ENCODE results near the gene ADD1.

ADD1 gene

GRCh38 chr4:2804973-2805501 lies 38.6 kb upstream of the ADD1 start:
- no peak for DNase-seq (ENCODE audit: low read depth)

- DNase-seq (ENCODE audit: low read depth) = no peak
Observed at GRCh38 chr4:2805712-2806389, 37.8 kb upstream of the ADD1 start.

DNA sequence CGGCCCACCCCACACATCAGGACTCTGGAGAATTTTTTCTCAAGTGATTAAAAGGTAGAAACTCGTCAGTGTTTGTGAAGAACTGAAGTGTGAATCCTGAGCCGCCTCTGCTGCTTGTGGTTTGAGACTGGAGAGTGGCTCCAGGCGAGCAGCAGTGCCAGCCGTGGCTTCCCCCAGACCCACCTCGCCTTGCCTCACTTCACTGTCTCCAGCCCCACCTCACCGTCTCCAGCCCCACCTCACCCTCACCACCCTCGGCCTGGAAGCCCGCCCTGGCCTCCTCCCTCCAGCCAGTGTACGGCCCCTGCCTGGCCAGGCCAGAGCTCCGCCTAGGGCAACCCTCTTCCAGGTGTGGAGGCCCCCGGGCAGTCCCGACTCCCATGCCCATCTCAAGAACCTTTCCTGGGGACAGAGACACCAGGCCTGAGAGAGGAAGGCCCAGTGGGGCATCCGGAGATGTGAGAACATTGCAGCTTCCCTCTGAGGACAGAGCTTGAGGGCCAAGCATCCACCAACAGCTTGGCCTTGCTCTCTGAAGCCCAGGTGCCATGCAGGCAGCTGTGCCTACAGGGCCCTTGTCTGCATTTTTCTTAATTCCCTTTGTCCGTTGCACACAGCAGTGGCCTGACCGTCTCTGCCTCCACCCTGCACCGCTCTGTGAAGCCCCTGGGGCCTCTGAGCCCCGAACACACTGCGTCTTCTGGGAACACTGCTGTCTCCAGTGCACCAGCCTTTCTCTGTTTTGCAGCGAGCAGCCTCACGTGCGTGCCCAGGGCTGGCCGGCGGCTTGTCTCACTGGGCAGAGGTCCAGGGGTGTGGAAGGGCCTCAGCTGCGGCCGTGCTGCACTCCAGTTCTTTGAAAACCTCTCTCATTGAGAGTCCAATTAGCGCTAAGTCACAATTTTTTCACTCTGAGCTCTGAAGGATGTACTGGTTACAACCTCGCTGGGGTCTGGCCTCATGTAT lies 37.0 kb upstream of the ADD1 start:
- DNase-seq (ENCODE audit: low read depth) = no peak

DNA sequence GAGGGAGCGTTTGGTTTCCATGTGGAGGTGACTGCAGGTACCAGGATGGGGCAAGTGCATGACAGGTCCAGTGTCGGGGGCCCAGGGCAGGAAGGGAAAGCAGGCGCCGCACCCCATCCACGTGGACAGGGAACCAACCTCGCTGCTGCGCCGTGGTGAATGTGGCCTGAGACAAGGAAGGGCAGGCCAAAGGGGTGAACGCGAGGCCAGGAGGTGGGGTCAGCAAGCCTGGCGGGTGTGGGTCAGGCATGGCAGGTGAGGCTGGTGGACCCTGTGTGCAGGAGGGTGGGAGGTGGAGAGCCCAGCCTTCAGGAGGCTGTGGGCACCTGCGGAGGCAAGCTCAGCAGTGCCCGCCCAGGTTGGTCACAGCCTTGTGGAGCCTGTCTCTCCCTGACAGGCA lies 36.1 kb upstream of the ADD1 start:
- DNase-seq (ENCODE audit: low read depth) = no peak

GRCh38 chr4:2808001-2808400 lies 35.6 kb upstream of the ADD1 start:
- DNase-seq (ENCODE audit: low read depth) = no peak

DNA sequence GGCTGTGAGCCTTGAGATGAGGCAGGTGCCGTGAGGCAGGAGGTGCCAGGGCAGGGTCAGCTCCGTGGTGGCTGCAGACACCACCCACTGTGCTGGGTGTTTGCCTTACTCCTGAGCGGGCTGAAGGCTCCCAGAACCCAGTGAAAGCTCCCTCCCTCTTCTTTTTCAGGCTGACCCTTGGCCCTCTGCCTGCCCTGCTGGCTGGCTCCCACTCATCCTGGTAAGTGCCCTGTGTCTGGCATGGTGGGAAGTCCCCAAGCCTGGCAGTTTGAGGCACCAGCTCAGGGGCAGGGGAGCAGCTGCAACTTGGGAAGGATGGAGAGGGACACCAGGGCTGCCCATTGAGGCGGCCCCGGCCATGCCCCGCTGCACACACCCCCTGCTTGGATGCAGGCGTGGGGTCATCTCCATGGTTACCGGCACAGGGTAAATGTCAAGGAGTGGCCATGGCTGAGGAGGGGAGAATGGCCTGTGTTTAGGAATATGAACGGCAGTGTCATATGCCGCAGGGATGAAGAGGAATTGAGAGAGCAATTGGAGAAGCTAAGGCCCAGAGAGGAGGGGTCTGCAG lies 33.9 kb upstream of the ADD1 start:
- DNase-seq (ENCODE audit: low read depth) = no peak

DNA sequence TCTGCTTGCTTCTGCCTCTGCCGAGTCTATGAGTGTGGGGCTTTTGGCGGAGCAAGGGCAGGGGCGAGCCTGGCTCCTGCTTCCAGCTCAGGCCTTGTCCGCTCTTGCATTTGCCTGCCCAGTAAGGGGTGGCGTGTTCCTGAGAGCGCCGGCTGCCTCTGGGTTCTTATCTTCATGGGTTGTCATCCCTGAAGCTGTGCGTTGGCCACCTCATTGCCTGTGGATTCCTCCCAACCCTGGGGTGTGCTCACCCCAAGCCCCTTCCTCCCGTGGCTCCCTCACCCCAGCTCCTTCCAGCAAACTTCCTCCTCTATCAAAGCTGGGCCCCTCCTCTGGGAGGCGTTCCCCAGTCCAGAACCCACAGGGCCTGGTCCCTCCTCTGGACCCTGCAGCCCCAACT lies 33.3 kb upstream of the ADD1 start:
- no peak for DNase-seq (ENCODE audit: low read depth)

DNA sequence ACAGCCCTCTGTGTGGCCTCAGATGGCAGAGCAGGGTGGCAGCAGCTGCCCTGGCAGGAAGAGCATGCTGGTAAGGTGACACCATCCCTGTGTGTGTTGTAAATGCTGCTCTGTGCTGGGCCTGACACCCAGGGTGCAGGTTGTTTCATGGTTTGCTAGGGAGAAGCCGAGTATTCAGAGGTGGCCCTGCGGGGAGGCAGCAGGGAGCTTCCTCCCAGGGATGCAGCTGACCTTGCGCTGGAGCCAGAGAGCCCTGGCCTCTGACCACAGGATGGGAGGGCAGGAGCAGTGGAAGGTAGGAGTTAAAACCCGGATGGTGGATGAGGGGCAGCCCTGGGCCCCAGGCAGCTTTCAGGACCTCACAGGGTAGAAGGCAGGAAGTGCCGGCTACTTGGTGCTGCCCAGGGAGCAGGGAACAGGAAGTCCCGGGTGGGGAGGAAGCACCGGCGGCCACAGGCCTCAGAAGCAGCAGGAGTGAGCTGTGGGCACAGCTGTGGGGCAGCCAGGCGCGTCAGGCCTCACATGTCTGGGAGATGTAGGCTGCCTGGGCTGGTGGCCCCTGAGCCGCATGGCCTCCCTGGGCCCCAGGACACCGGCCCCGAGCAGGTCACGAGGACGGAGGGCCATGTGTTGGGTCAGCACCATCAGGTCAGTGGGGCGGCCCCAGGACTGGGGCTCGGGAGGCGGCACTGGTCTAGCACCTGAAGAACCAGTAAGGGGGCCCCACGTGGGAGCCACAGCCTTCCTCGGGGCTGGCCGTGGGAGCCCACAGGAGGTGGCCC lies 31.6 kb upstream of the ADD1 start:
- DNase-seq (ENCODE audit: low read depth) = peak; percentile 59

DNA sequence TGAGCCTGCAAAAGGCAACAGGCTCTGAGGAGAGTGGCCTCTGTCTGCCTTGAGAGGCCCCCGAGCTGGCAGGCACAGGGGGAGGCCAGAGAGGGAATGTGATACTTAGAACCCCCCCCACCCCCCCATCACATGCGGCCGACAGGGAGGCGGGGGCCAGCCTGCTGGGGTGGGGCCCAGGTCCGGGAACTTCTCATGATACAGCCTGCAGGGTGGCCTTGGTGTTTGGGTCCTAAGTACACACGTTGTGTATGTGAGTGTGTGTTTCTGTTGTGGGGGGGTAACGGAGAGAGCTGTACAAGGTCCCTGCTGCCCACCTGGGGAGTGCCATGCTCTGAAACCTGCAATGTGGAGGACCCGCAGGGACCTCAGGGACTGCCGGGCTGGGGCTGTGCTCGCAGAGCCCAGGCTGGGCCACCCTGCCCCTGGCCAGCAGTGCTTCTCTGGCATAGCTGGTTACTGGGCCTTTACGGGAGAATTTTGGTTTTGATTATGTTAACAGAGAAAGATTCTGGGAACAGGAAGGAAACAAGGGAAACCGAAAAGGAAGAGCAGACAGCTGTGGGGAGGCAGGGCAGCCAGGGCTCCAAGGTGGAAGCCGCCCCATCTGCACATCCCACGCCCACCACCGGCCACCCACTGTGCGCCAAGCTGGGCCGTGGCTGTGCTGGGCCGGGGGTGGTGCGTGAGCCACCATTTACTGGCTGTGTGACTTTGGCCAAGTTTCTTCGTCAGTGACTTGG lies 30.9 kb upstream of the ADD1 start:
- no peak for DNase-seq (ENCODE audit: low read depth)

GRCh38 chr4:2813446-2814405 lies 29.9 kb upstream of the ADD1 start:
- no peak for DNase-seq (ENCODE audit: low read depth)

DNA sequence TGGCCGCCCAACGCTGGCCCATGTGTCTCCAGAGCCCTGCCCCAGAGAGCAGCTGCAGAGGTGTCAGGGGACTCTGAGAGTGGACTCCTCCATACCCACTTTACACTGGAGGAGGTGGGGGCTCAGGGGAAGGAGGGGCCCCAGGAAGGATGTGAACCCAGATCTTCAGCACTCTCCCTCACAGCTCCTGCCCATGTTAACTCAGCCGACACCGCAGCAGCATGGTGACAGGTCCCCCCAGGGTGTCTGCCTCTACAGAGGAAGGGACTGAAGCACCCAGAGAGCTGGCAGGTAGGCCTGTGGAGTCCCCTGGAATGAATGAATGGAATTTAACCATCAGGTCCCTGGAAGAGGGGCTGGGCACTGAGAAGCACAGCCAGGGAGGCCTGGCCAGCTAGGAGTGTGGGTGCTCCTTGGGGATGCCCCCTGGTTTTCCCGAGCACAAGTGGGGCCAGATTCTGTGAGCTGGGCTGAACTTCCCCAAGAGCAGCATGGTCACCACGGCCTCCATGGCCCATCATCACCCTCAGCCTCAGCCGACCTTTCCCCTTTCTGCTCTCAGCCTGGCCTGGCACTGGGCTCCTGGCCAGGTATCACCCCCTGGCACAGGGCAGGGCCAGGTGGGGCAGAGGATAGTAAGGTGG lies 28.9 kb upstream of the ADD1 start:
- DNase-seq (ENCODE audit: low read depth) = no peak

DNA sequence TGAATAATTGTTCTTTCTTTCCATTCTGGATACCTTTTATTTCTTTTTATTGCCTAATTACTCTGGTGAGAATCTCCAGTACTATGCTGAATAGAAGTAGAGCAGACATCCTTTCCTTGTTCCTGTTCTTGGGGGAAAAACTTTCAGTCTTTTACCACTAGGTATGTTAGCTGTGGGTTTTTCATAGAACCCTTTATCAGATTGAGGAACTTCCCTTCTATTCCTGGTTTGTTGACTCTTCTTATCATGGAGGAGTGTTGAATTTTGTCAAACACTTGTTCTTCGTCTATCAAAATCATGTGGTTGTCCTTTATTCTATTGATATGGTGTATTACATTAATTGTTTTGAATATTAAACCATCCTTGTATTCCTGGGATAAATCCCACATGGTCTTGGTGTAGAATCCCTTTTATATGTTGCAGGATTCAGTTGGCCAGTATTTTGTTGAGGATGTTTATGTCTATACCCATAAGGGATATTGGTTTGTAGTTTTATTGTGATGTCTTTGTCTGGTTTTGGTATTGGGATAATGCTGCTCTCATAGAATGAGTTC lies 27.2 kb upstream of the ADD1 start:
- DNase-seq (ENCODE audit: low read depth) = no peak

GRCh38 chr4:2817137-2817536 lies 26.5 kb upstream of the ADD1 start:
- DNase-seq (ENCODE audit: low read depth) = no peak

- DNase-seq (ENCODE audit: low read depth) = no peak
Observed at GRCh38 chr4:2817701-2818350, 25.8 kb upstream of the ADD1 start.

- no peak for DNase-seq (ENCODE audit: low read depth)
Observed at GRCh38 chr4:2818351-2818939, 25.2 kb upstream of the ADD1 start.

- no peak for DNase-seq (ENCODE audit: low read depth)
Observed at GRCh38 chr4:2819244-2820215, 24.1 kb upstream of the ADD1 start.
